ENCODE data around the gene ADGRF1. TPM values are rescaled to one million over a fixed set of nuclear protein-coding genes. Genes with fewer than 3 reads are reported as not detected.

ADGRF1 gene
- total RNA-seq, 4 donors from 2014 or later, result 7.4 to 57.0 (median 43.6) TPM

- Histone ChIP-seq H3K36me3 (no peaks in the 10 kb centered on the region), H3K27me3 (no peaks in the 10 kb centered on the region), H3K9me3 (no peaks in the 10 kb centered on the region), H3K4me1 (no peaks in the 10 kb centered on the region), H3K27ac (no peak overlapping the region), H3K4me3 (no peak overlapping the region)
- DNase-seq, result no peak
- TF ChIP-seq POLR2A (IDR thresholded peaks at IDR 0.05) (no peak), CTCF (IDR thresholded peaks at IDR 0.05) (no peak)
- intact Hi-C loops (cut with DNase I), result no loop called here
These were observed 80.9 kb downstream of the ADGRF1 start for GRCh38 chr6:46961232-46961631.

- no peaks in the 10 kb centered on the region for H3K9me3 ChIP-seq
- H3K4me1 ChIP-seq, result peaks cover 0 to 11% (median 0%) of the 10 kb centered on the region in 3 donors
- TF ChIP-seq CTCF (IDR thresholded peaks at IDR 0.05), result no peak
- no peak for TF ChIP-seq POLR2A (IDR thresholded peaks at IDR 0.05)
- H3K4me3 ChIP-seq, result no peak overlapping the region
- no peak for DNase-seq
- no peak overlapping the region for H3K27ac ChIP-seq
- peaks cover 0 to 7% (median 0%) of the 10 kb centered on the region in 4 donors for H3K27me3 ChIP-seq
- intact Hi-C loops (cut with DNase I), result no loop called here
- H3K36me3 ChIP-seq, result no peaks in the 10 kb centered on the region
These were observed 82.7 kb downstream of the ADGRF1 start for GRCh38 chr6:46959419-46959818.

- no peaks in the 10 kb centered on the region for H3K36me3 ChIP-seq
- TF ChIP-seq CTCF (IDR thresholded peaks at IDR 0.05), result no peak
- TF ChIP-seq POLR2A (IDR thresholded peaks at IDR 0.05), result no peak
- H3K4me3 ChIP-seq, result no peak overlapping the region
- no peak overlapping the region for H3K27ac ChIP-seq
- H3K9me3 ChIP-seq, result no peaks in the 10 kb centered on the region
- H3K27me3 ChIP-seq, result peaks cover 0 to 10% (median 0%) of the 10 kb centered on the region in 4 donors
- intact Hi-C loops (cut with DNase I), result no loop called here
- 86 to 98% methylated on average over 6 of the region's 6 CpGs for WGBS, 2 donors
- no peak for DNase-seq
- peaks cover 0 to 12% (median 0%) of the 10 kb centered on the region in 3 donors for H3K4me1 ChIP-seq
These were observed 85.7 kb downstream of the ADGRF1 start for GRCh38 chr6:46956409-46956808.

GRCh38 chr6:46954837-46955451, 87.2 kb downstream of the ADGRF1 start:
- Histone ChIP-seq H3K9me3 (no peaks in the 10 kb centered on the region), H3K27ac (peak overlapping the region in 1 of 4 donors; percentile 27), H3K36me3 (no peaks in the 10 kb centered on the region), H3K27me3 (peaks cover 0 to 10% (median 0%) of the 10 kb centered on the region in 4 donors), H3K4me3 (peak overlapping the region in 2 of 4 donors; percentile 13 to 16), H3K4me1 (peaks cover 0 to 12% (median 0%) of the 10 kb centered on the region in 3 donors)
- intact Hi-C loops (cut with DNase I), result no loop called here
- DNase-seq, result no peak
- WGBS, 2 donors, result 42 to 50% methylated on average over 2 to 4 of the region's 4 CpGs
- TF ChIP-seq POLR2A (IDR thresholded peaks at IDR 0.05) (no peak), CTCF (IDR thresholded peaks at IDR 0.05) (no peak)

- intact Hi-C loops (cut with DNase I), result no loop called here
- Histone ChIP-seq H3K36me3 (no peaks in the 10 kb centered on the region), H3K4me3 (peak overlapping the region in 2 of 4 donors; percentile 9 to 16), H3K9me3 (no peaks in the 10 kb centered on the region), H3K27me3 (peaks cover 0 to 10% (median 0%) of the 10 kb centered on the region in 4 donors), H3K27ac (no peak overlapping the region), H3K4me1 (peaks cover 0 to 12% (median 0%) of the 10 kb centered on the region in 3 donors)
- TF ChIP-seq POLR2A (IDR thresholded peaks at IDR 0.05), result no peak
- no peak for DNase-seq
- WGBS, 2 donors, result 86 to 87% methylated on average over 4 of the region's 4 CpGs
These were observed 88.2 kb downstream of the ADGRF1 start for GRCh38 chr6:46953921-46954320.
